ENCODE data around the gene PTHLH. TPM values are rescaled to one million over a fixed set of nuclear protein-coding genes. Genes with fewer than 3 reads are reported as not detected.

Gene PTHLH
- total and polyA plus RNA-seq, 2 donors (not counting 3 experiments of a cell fraction or from before 2014, with no cell fraction given): 0.60 to 0.65 TPM

DNA sequence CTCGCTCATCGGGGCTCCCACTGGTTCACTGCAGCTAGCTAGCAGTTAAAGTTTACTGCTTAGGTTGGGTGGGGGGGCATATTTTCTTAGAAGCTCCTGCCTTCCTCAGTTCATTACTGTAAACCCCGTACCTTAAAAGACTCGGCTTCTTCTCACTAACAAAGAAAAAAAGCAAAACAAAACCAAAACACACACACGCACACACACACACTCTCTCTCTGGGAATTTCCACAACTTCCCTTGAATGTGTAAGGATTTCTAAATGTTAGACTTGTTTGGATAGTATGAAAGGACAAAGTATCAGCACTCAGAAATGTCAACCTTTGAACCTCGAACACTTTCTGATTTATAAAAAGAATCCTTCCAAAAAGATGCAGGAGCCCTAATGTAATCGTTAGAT lies 927 bp downstream of the PTHLH start:
- peaks cover 47% of the 10 kb centered on the region for H3K4me1 ChIP-seq (ENCODE audit: control insufficient read depth, extremely low read depth, insufficient read depth, low read length)
- no TSS peak for BruUV-seq (replicated peaks)
- no peak overlapping the region for H3K4me2 ChIP-seq (ENCODE audit: insufficient read depth, low read length)
- no peaks in the 10 kb centered on the region for H4K20me1 ChIP-seq (replicated peaks; ENCODE audit: control insufficient read depth, extremely low read depth, insufficient read depth, low read length)
- CTCF ChIA-PET: no interaction called here
- intact Hi-C loops (cut with micrococcal nuclease) (loop anchor here (2.0 to 5.0 kb wide), 2 partner anchors 51 to 991 kb away; no protein-coding TSS in a partner anchor), dilution Hi-C loops (cut with MboI; ENCODE audit: extremely low pct_ligation_motif_present, low sequenced_read_pairs) (no loop called here)
- H3K9ac ChIP-seq (replicated peaks; ENCODE audit: extremely low read depth, insufficient read depth, low read length): no peak overlapping the region
- H3K27me3 ChIP-seq (ENCODE audit: control insufficient read depth in 2 of 2, insufficient read depth in 2 of 2, low read length in 2 of 2): peaks cover 2 to 7% of the 10 kb centered on the region in 2 experiments
- no peak for FAIRE-seq
- no peak overlapping the region for H3K27ac ChIP-seq (ENCODE audit: insufficient read depth, low read depth, low read length)
- no peaks in the 10 kb centered on the region for H3K9me1 ChIP-seq (replicated peaks; ENCODE audit: control insufficient read depth, extremely low read depth, insufficient read depth, low read length)
- no peak overlapping the region for H2AFZ ChIP-seq (ENCODE audit: low read depth, low read length)
- no peaks in the 10 kb centered on the region for H3K9me3 ChIP-seq (replicated peaks; ENCODE audit: control insufficient read depth, insufficient read depth, low read length)
- POLR2A ChIA-PET: no interaction called here
- DNase-seq (ENCODE audit: low read depth, low spot score): no peak
- no peak overlapping the region for H3K4me3 ChIP-seq (replicated peaks in 1 of 3; ENCODE audit: insufficient read depth in 1 of 3, low read depth in 1 of 3, low read length in 3 of 3)
- TF ChIP-seq POLR2AphosphoS5 (IDR thresholded peaks at IDR 0.05; ENCODE audit: insufficient read depth, low read depth, low read length): no peak
- TF ChIP-seq EZH2 (IDR thresholded peaks at IDR 0.05; ENCODE audit: borderline replicate concordance, low read depth, low read length, severe bottlenecking): no peak
- TF ChIP-seq MYC (IDR thresholded peaks at IDR 0.05; ENCODE audit: low read depth, low read length): no peak
- no peak for TF ChIP-seq POLR2A (IDR thresholded peaks at IDR 0.05; ENCODE audit: low read depth, low read length)
- TF ChIP-seq, protein P1, sequence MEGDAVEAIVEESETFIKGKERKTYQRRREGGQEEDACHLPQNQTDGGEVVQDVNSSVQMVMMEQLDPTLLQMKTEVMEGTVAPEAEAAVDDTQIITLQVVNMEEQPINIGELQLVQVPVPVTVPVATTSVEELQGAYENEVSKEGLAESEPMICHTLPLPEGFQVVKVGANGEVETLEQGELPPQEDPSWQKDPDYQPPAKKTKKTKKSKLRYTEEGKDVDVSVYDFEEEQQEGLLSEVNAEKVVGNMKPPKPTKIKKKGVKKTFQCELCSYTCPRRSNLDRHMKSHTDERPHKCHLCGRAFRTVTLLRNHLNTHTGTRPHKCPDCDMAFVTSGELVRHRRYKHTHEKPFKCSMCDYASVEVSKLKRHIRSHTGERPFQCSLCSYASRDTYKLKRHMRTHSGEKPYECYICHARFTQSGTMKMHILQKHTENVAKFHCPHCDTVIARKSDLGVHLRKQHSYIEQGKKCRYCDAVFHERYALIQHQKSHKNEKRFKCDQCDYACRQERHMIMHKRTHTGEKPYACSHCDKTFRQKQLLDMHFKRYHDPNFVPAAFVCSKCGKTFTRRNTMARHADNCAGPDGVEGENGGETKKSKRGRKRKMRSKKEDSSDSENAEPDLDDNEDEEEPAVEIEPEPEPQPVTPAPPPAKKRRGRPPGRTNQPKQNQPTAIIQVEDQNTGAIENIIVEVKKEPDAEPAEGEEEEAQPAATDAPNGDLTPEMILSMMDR (IDR thresholded peaks at IDR 0.05; ENCODE audit: extremely low read depth in 1 of 2, insufficient read depth in 1 of 2, low read depth in 1 of 2, low read length in 2 of 2): no peak
- TF ChIP-seq, protein P2, sequence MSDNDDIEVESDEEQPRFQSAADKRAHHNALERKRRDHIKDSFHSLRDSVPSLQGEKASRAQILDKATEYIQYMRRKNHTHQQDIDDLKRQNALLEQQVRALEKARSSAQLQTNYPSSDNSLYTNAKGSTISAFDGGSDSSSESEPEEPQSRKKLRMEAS (IDR thresholded peaks at IDR 0.05; ENCODE audit: insufficient read depth, insufficient read length): no peak
- TF ChIP-seq JUN (IDR thresholded peaks at IDR 0.05; ENCODE audit: borderline replicate concordance, insufficient read depth, insufficient read length, low read depth): no peak
- no peak for TF ChIP-seq FOS (IDR thresholded peaks at IDR 0.05; ENCODE audit: borderline replicate concordance, insufficient read depth, low read length)
- no peak for TF ChIP-seq GATA2 (IDR thresholded peaks at IDR 0.05; ENCODE audit: insufficient read depth, insufficient read length, low read depth, low read length)
- H3K79me2 ChIP-seq (ENCODE audit: control insufficient read depth, insufficient read depth, low read length): no peaks in the 10 kb centered on the region
- no peaks in the 10 kb centered on the region for H3K36me3 ChIP-seq (ENCODE audit: control insufficient read depth in 2 of 2, extremely low read depth in 1 of 2, insufficient read depth in 2 of 2, low read length in 2 of 2)
